PC-9 (cell line): ENCODE results near the gene CRYL1. TPM values are rescaled to one million over a fixed set of nuclear protein-coding genes. Genes with fewer than 3 reads are reported as not detected.

Source experiments
- BruUV-seq: library from RNA; stranded (reverse); fragments of 400-500 nt; replicated peaks from 2 replicates; lab custom pipeline; 2021; lab: Mats Ljungman, UMichigan
- CTCF ChIA-PET: fragments of 300-600 bp; sonication (Branson Sonifier 250); formaldehyde crosslinking; loops from one replicate; lab custom pipeline; 2022; ENCODE audit warnings: antibody characterized with exemption; lab: Charles Lee
- POLR2A ChIA-PET: fragments of 300-600 bp; sonication (Branson Sonifier 250); formaldehyde crosslinking; loops from one replicate; lab custom pipeline; 2022; ENCODE audit warnings: antibody characterized with exemption; ENCODE audit not compliant: unreplicated experiment; lab: Charles Lee
- DNase-seq, 2 experiments: peaks; one replicate each; pipeline versions ENCODE4 v3.0.0 to v3.0.0-alpha.2; 2015 to 2022; ENCODE audit warnings: mixed read lengths in 1 of 2
- H2AFZ ChIP-seq: fragments of 200-600 bp; sonication (generic); 2 replicates; pipeline ENCODE4 v1.8.1; 2017; ENCODE audit warnings: antibody characterized with exemption
- H3F3A ChIP-seq: fragments of 200-600 bp; sonication (generic); 2 replicates; pipeline ENCODE4 v1.8.1; 2017; ENCODE audit warnings: antibody characterized with exemption, mild to moderate bottlenecking, low read depth; ENCODE audit not compliant: insufficient read depth
- H3K27ac ChIP-seq: fragments of 200-600 bp; sonication (generic); 2 replicates; pipeline ENCODE4 v1.6.1; 2016; ENCODE audit warnings: mixed run types
- H3K27me3 ChIP-seq: fragments of 200-600 bp; sonication (generic); 2 replicates; pipeline ENCODE4 v1.6.1; 2016; ENCODE audit warnings: low read depth, mixed run types; ENCODE audit not compliant: insufficient read depth
- H3K36me3 ChIP-seq: fragments of 200-600 bp; sonication (generic); 2 replicates; pipeline ENCODE4 v1.6.1; 2016; ENCODE audit warnings: low read depth, mixed run types
- H3K4me1 ChIP-seq: fragments of 200-600 bp; sonication (generic); replicated peaks from 2 replicates; pipeline ENCODE4 v1.6.1; 2016; ENCODE audit warnings: mixed run types; ENCODE audit not compliant: insufficient read depth
- H3K4me2 ChIP-seq: fragments of 200-600 bp; sonication (generic); 2 replicates; pipeline ENCODE4 v1.6.1; 2017; ENCODE audit warnings: mixed run types
- H3K4me3 ChIP-seq: fragments of 200-600 bp; sonication (generic); 2 replicates; pipeline ENCODE4 v1.6.1; 2016; ENCODE audit warnings: mixed run types
- H3K79me2 ChIP-seq: fragments of 200-600 bp; sonication (generic); 2 replicates; pipeline ENCODE4 v1.6.1; 2017; ENCODE audit warnings: low read depth, mixed run types
- H3K9me2 ChIP-seq: fragments of 200-600 bp; sonication (generic); 2 replicates; pipeline ENCODE4 v1.8.1; 2017; ENCODE audit warnings: mild to moderate bottlenecking; ENCODE audit not compliant: insufficient read depth
- H3K9me3 ChIP-seq: fragments of 200-600 bp; sonication (generic); 2 replicates; pipeline ENCODE4 v1.8.1; 2016; ENCODE audit warnings: low read depth; ENCODE audit not compliant: insufficient read depth
- H4K20me1 ChIP-seq: fragments of 200-600 bp; sonication (generic); 2 replicates; pipeline ENCODE4 v1.8.1; 2017; ENCODE audit not compliant: insufficient read depth
- EZH2 ChIP-seq: fragments of 200-600 bp; sonication (generic); IDR thresholded peaks from 2 replicates; pipeline ENCODE4 v1.8.0; 2017; ENCODE audit warnings: antibody characterized with exemption, low read depth
- intact Hi-C: fragments of 100-400 bp; cut with micrococcal nuclease; formaldehyde crosslinking; loops from one replicate; pipeline ENCODE4 v1.10.0; 2022; ENCODE audit not compliant: unreplicated experiment
- total RNA-seq: library from RNA; stranded (reverse); gene quantifications from 2 replicates; pipeline ENCODE4 v1.2.3, GENCODE V29; 2021
- TF ChIP-seq, protein P1 (sequence below): fragments of 200-600 bp; sonication (generic); conservative IDR thresholded peaks from 2 replicates; pipeline ENCODE4 v1.6.1; 2017; ENCODE audit warnings: mixed run types, antibody characterized with exemption, mild to moderate bottlenecking, moderate library complexity

The CRYL1 gene
- total RNA-seq, 1 experiment from 2014 or later = 8.7 TPM

DNA sequence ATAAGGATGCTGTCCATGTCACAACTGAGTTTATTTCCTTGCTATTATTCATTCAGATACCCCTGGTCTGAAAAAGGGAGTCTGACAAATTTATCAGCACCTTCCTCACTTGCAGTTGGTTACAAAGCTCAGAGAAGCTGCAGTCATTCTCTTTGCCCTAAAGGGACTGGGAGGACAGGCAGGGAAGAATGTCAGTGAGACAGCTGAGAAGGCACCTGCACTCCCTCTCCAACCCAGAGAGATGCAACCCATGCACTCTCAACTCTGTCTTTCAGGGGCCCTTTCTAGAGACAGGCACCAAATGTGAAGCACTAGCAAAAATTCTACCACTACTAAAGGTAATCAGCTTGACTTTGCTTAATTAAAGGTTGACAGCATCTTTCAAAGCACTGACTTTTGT, 83.3 kb downstream of the CRYL1 start:
- H3K27me3 ChIP-seq = no peaks in the 10 kb centered on the region
- H3K79me2 ChIP-seq = no peaks in the 10 kb centered on the region
- peaks cover 5% of the 10 kb centered on the region; the same call in 1 of the 2 replicates for H3F3A ChIP-seq
- H2AFZ ChIP-seq = no peak overlapping the region
- H3K4me1 ChIP-seq = peaks cover 14% of the 10 kb centered on the region; the same call in 1 of the 2 replicates
- no peak for TF ChIP-seq EZH2
- TF ChIP-seq, protein P1, sequence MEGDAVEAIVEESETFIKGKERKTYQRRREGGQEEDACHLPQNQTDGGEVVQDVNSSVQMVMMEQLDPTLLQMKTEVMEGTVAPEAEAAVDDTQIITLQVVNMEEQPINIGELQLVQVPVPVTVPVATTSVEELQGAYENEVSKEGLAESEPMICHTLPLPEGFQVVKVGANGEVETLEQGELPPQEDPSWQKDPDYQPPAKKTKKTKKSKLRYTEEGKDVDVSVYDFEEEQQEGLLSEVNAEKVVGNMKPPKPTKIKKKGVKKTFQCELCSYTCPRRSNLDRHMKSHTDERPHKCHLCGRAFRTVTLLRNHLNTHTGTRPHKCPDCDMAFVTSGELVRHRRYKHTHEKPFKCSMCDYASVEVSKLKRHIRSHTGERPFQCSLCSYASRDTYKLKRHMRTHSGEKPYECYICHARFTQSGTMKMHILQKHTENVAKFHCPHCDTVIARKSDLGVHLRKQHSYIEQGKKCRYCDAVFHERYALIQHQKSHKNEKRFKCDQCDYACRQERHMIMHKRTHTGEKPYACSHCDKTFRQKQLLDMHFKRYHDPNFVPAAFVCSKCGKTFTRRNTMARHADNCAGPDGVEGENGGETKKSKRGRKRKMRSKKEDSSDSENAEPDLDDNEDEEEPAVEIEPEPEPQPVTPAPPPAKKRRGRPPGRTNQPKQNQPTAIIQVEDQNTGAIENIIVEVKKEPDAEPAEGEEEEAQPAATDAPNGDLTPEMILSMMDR = no peak
- DNase-seq = no peak
- ChIA-PET CTCF (no interaction called here), POLR2A (no interaction called here)
- no TSS peak for BruUV-seq
- no peaks in the 10 kb centered on the region for H3K36me3 ChIP-seq
- peaks cover 3% of the 10 kb centered on the region for H3K9me3 ChIP-seq
- H3K4me3 ChIP-seq = no peak overlapping the region
- no peaks in the 10 kb centered on the region for H3K9me2 ChIP-seq
- intact Hi-C loops = no loop called here
- peak overlapping the region; percentile 2; the same call in 1 of the 2 replicates for H3K4me2 ChIP-seq
- H3K27ac ChIP-seq = no peak overlapping the region
- H4K20me1 ChIP-seq = no peaks in the 10 kb centered on the region

DNA sequence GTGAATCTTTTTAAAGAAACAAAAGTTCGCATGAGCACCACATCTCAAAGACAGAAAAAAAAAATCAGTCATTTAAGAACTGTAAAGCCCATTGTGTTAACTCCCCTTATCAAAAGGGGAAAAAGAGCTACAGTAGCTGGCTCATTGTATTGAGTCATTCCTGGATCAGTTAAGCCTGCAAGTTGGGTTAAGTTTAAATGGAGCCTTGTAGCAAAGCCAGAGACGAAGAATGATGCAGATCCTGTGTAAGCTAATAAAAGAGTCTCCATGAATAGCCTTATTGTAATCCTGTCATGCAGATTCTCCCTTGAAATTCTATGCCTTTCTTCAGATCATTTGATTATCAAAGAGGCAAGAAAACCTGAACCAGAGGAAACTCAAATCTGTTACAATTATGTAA, 83.8 kb downstream of the CRYL1 start:
- peak overlapping the region; percentile 2; the same call in 1 of the 2 replicates for H3K4me2 ChIP-seq
- intact Hi-C loops = no loop called here
- H3K27ac ChIP-seq = no peak overlapping the region

DNA sequence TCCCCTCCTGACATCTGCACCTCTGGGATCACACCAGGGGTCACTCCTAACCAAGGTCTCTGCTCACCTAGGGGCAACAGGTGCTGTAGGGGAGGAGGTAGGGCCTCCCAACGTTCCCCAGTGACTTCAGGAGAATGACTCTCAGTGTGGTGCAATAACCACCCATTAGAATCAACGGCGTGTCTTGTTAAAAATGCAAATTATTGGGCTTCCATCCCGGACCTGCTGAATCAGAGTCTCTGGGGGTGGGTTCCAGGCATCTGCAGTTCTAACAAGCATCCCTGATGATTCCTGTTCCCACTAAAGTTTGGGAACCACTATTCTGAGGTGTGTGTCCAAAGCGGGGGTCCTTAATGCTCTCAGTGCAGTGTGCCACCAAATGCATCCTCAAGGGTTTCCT, 84.6 kb downstream of the CRYL1 start:
- TF ChIP-seq, protein P1 = no peak
- no peak for TF ChIP-seq EZH2
- peaks cover 5% of the 10 kb centered on the region; the same call in 1 of the 2 replicates for H3F3A ChIP-seq
- no peak for DNase-seq
- no peaks in the 10 kb centered on the region for H4K20me1 ChIP-seq
- no peaks in the 10 kb centered on the region for H3K79me2 ChIP-seq
- no TSS peak for BruUV-seq
- H3K27ac ChIP-seq = no peak overlapping the region
- H2AFZ ChIP-seq = no peak overlapping the region
- H3K27me3 ChIP-seq = no peaks in the 10 kb centered on the region
- POLR2A ChIA-PET = no interaction called here
- no peak overlapping the region for H3K4me3 ChIP-seq
- peaks cover 14% of the 10 kb centered on the region; the same call in 1 of the 2 replicates for H3K4me1 ChIP-seq
- no peaks in the 10 kb centered on the region for H3K36me3 ChIP-seq
- H3K9me3 ChIP-seq = peaks cover 3% of the 10 kb centered on the region; the same call in 1 of the 2 replicates
- no peak overlapping the region for H3K4me2 ChIP-seq
- H3K9me2 ChIP-seq = no peaks in the 10 kb centered on the region
- CTCF ChIA-PET = no interaction called here
- intact Hi-C loops = no loop called here

More for the DNA sequence above, 83.8 kb downstream of the CRYL1 start:
- Histone ChIP-seq H3K36me3 (no peaks in the 10 kb centered on the region), H3K9me2 (no peaks in the 10 kb centered on the region), H3F3A (peaks cover 5% of the 10 kb centered on the region; the same call in 1 of the 2 replicates), H3K4me1 (peaks cover 14% of the 10 kb centered on the region; the same call in 1 of the 2 replicates), H4K20me1 (no peaks in the 10 kb centered on the region), H3K27me3 (no peaks in the 10 kb centered on the region), H3K9me3 (peaks cover 3% of the 10 kb centered on the region), H3K4me3 (no peak overlapping the region), H3K79me2 (no peaks in the 10 kb centered on the region), H2AFZ (no peak overlapping the region)
- ChIA-PET CTCF (no interaction called here), POLR2A (no interaction called here)
- no TSS peak for BruUV-seq
- peak in 1 of 2 experiments; percentile 67 for DNase-seq
- TF ChIP-seq, protein P1 = no peak
- TF ChIP-seq EZH2 = no peak
